Measurements from ENCODE around the gene KCTD1. TPM values are rescaled to one million over a fixed set of nuclear protein-coding genes. Genes with fewer than 3 reads are reported as not detected.

The KCTD1 gene
- polyA plus RNA-seq, 1 of the 3 experiments (the other 2 are of a cell fraction) = 12.8 TPM

DNA sequence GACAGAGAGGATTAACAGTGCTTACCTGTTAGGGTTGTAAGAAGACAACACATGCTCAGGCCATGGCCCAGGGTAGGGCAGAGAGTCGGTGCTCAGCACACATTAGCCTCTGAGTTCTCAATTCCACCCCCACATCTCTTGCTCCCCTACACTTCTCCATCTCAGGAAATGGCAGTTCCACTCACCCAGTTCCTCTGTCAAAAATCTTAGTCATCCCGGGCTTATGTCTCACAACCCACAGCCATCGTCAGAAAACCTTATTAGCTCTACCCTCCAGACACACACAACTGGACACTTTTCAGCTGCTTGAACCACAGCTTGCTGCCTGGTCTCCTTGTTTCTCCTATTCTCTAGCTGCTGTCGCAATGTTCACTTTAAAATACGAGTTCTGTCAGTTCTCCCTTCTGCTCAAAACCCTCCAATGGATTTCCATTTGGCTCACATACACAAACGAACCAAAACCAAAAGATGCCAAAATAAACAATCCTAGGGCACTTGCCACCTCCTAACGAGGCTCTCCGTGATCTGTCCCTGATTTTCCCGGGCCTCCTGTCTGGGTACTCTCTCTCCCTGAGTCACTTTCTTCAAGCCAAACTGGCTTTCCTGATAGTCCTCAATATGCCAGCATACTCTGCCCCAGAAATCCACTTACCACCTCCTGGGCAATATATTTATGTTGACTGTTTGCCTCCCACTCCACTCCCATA, 89.7 kb downstream of the KCTD1 start:
- H3K4me2 ChIP-seq = peak overlapping the region; percentile 27; the same call in 1 of the 2 replicates
- H3F3A ChIP-seq (replicated peaks; ENCODE audit: insufficient read depth) = no peaks in the 10 kb centered on the region
- ChIA-PET CTCF (interaction anchor here (3.1 kb wide), 1 partner anchor 10 kb away, joined by 12 read pairs; no protein-coding TSS in a partner anchor), POLR2A (no interaction called here)
- no peaks in the 10 kb centered on the region for H3K9me3 ChIP-seq
- no peaks in the 10 kb centered on the region for H3K27me3 ChIP-seq (ENCODE audit: insufficient read depth)
- H2AFZ ChIP-seq (ENCODE audit: low read depth) = no peak overlapping the region
- no peak for DNase-seq
- peak overlapping the region in 1 of 2 experiments; percentile 30; a peak in 1 of 4 replicates for H3K27ac ChIP-seq (ENCODE audit: low read depth in 2 of 2, low read length in 1 of 2)
- H3K4me1 ChIP-seq (ENCODE audit: control insufficient read depth in 1 of 2, insufficient read depth in 2 of 2, low read depth in 1 of 2, low read length in 1 of 2) = peaks cover 7 to 30% of the 10 kb centered on the region in 2 experiments; a peak in 2 of 4 replicates
- H3K9me2 ChIP-seq = no peaks in the 10 kb centered on the region
- H3K9ac ChIP-seq = no peak overlapping the region
- no peaks in the 10 kb centered on the region for H4K20me1 ChIP-seq (ENCODE audit: insufficient read depth)
- H3K79me2 ChIP-seq (ENCODE audit: insufficient read depth) = no peaks in the 10 kb centered on the region
- TF ChIP-seq, protein P1, sequence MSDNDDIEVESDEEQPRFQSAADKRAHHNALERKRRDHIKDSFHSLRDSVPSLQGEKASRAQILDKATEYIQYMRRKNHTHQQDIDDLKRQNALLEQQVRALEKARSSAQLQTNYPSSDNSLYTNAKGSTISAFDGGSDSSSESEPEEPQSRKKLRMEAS (IDR thresholded peaks at IDR 0.05; ENCODE audit: low read depth) = no peak
- TF ChIP-seq TCF12 (IDR thresholded peaks at IDR 0.05) (no peak), NRF1 (IDR thresholded peaks at IDR 0.05; ENCODE audit: low read depth, low read length) (no peak), NFIC (IDR thresholded peaks at IDR 0.05; ENCODE audit: borderline replicate concordance) (no peak), ELF1 (IDR thresholded peaks at IDR 0.05) (no peak)
- TF ChIP-seq, protein P2, sequence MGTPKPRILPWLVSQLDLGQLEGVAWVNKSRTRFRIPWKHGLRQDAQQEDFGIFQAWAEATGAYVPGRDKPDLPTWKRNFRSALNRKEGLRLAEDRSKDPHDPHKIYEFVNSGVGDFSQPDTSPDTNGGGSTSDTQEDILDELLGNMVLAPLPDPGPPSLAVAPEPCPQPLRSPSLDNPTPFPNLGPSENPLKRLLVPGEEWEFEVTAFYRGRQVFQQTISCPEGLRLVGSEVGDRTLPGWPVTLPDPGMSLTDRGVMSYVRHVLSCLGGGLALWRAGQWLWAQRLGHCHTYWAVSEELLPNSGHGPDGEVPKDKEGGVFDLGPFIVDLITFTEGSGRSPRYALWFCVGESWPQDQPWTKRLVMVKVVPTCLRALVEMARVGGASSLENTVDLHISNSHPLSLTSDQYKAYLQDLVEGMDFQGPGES (IDR thresholded peaks at IDR 0.05; ENCODE audit: low read depth, low read length) = no peak
- 72% methylated on average over 9 of the region's 9 CpGs for WGBS (ENCODE audit: low lambda C conversion rate)
- H3K4me3 ChIP-seq (ENCODE audit: low read depth in 2 of 2, low read length in 1 of 2) = no peak overlapping the region
- H3K36me3 ChIP-seq (replicated peaks in 1 of 2; ENCODE audit: control insufficient read depth in 1 of 2, insufficient read depth in 2 of 2, low read length in 1 of 2) = peaks cover 9 to 18% of the 10 kb centered on the region in 2 experiments

DNA sequence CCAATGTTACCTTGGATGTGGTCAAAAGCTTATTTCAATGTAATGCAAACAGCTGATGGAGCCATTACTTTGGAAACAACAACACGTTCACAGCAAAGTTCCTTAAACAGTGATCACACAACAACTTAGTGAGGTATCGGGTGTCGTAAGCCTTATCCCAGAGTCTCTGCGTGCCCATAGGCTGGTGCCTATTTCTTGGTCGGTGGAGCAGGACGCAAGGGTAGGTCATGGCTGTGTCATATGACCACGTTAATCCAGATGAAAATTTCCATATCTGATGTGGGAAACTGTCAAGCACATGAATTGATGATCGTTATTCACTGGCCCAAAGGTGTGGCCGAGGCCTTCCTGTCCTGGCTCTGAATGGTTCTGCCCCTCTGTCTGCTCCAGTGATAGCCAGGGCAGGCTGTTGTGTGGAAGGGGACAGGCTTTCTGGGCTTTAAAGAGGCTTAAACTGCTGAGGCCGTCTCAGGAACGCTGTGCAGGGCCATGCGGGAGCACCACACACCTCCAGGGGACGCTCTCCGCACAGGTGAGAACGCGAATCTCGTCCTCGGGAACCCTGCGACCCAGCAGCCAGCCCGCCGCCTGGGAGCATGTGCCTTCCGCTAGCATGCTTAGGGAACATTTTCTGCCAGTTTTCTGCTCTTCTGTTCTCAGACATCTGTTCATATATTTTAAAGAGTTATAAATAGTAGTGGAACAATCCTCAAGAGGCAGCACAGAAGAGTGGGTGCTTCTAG, 90.6 kb downstream of the KCTD1 start:
- H4K20me1 ChIP-seq (ENCODE audit: insufficient read depth) = no peaks in the 10 kb centered on the region
- ChIA-PET POLR2A (no interaction called here), CTCF (no interaction called here)
- H3K9me3 ChIP-seq = no peaks in the 10 kb centered on the region
- H3K4me3 ChIP-seq (ENCODE audit: low read depth in 2 of 2, low read length in 1 of 2) = no peak overlapping the region
- no peaks in the 10 kb centered on the region for H3F3A ChIP-seq (replicated peaks; ENCODE audit: insufficient read depth)
- no peak for DNase-seq
- H3K79me2 ChIP-seq (ENCODE audit: insufficient read depth) = no peaks in the 10 kb centered on the region
- no peak overlapping the region for H2AFZ ChIP-seq (ENCODE audit: low read depth)
- H3K27me3 ChIP-seq (ENCODE audit: insufficient read depth) = no peaks in the 10 kb centered on the region
- H3K27ac ChIP-seq (ENCODE audit: low read depth in 2 of 2, low read length in 1 of 2) = no peak overlapping the region; a peak in 1 of 4 replicates
- no peak overlapping the region for H3K9ac ChIP-seq
- H3K4me2 ChIP-seq = 0 out of 2 replicates have a peak overlapping the region, but pooled peaks have one; percentile 27
- peaks cover 7 to 34% of the 10 kb centered on the region in 2 experiments; a peak in 2 of 4 replicates for H3K4me1 ChIP-seq (ENCODE audit: control insufficient read depth in 1 of 2, insufficient read depth in 2 of 2, low read depth in 1 of 2, low read length in 1 of 2)
- 95% methylated on average over 21 of the region's 22 CpGs for WGBS (ENCODE audit: low lambda C conversion rate)
- H3K36me3 ChIP-seq (replicated peaks in 1 of 2; ENCODE audit: control insufficient read depth in 1 of 2, insufficient read depth in 2 of 2, low read length in 1 of 2) = peaks cover 9 to 18% of the 10 kb centered on the region in 2 experiments
- H3K9me2 ChIP-seq = no peaks in the 10 kb centered on the region
- TF ChIP-seq NRF1 (IDR thresholded peaks at IDR 0.05; ENCODE audit: low read depth, low read length) (no peak), GABPA (IDR thresholded peaks at IDR 0.05; ENCODE audit: low read depth) (no peak), ELF1 (IDR thresholded peaks at IDR 0.05) (no peak), FOXJ3 (CRISPR knock-in tag; IDR thresholded peaks at IDR 0.05) (no peak), NFIC (IDR thresholded peaks at IDR 0.05; ENCODE audit: borderline replicate concordance) (no peak), SIN3A (IDR thresholded peaks at IDR 0.05; ENCODE audit: borderline replicate concordance, low read depth, low read length) (no peak)
- TF ChIP-seq, protein P3, sequence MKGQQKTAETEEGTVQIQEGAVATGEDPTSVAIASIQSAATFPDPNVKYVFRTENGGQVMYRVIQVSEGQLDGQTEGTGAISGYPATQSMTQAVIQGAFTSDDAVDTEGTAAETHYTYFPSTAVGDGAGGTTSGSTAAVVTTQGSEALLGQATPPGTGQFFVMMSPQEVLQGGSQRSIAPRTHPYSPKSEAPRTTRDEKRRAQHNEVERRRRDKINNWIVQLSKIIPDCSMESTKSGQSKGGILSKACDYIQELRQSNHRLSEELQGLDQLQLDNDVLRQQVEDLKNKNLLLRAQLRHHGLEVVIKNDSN (IDR thresholded peaks at IDR 0.05; ENCODE audit: borderline replicate concordance, low read depth) = no peak
- TF ChIP-seq, protein P4, sequence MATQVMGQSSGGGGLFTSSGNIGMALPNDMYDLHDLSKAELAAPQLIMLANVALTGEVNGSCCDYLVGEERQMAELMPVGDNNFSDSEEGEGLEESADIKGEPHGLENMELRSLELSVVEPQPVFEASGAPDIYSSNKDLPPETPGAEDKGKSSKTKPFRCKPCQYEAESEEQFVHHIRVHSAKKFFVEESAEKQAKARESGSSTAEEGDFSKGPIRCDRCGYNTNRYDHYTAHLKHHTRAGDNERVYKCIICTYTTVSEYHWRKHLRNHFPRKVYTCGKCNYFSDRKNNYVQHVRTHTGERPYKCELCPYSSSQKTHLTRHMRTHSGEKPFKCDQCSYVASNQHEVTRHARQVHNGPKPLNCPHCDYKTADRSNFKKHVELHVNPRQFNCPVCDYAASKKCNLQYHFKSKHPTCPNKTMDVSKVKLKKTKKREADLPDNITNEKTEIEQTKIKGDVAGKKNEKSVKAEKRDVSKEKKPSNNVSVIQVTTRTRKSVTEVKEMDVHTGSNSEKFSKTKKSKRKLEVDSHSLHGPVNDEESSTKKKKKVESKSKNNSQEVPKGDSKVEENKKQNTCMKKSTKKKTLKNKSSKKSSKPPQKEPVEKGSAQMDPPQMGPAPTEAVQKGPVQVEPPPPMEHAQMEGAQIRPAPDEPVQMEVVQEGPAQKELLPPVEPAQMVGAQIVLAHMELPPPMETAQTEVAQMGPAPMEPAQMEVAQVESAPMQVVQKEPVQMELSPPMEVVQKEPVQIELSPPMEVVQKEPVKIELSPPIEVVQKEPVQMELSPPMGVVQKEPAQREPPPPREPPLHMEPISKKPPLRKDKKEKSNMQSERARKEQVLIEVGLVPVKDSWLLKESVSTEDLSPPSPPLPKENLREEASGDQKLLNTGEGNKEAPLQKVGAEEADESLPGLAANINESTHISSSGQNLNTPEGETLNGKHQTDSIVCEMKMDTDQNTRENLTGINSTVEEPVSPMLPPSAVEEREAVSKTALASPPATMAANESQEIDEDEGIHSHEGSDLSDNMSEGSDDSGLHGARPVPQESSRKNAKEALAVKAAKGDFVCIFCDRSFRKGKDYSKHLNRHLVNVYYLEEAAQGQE (IDR thresholded peaks at IDR 0.05; ENCODE audit: low read depth, low read length) = no peak
- TF ChIP-seq, protein P1 (IDR thresholded peaks at IDR 0.05; ENCODE audit: low read depth) = no peak
- TF ChIP-seq, protein P5, sequence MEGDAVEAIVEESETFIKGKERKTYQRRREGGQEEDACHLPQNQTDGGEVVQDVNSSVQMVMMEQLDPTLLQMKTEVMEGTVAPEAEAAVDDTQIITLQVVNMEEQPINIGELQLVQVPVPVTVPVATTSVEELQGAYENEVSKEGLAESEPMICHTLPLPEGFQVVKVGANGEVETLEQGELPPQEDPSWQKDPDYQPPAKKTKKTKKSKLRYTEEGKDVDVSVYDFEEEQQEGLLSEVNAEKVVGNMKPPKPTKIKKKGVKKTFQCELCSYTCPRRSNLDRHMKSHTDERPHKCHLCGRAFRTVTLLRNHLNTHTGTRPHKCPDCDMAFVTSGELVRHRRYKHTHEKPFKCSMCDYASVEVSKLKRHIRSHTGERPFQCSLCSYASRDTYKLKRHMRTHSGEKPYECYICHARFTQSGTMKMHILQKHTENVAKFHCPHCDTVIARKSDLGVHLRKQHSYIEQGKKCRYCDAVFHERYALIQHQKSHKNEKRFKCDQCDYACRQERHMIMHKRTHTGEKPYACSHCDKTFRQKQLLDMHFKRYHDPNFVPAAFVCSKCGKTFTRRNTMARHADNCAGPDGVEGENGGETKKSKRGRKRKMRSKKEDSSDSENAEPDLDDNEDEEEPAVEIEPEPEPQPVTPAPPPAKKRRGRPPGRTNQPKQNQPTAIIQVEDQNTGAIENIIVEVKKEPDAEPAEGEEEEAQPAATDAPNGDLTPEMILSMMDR (IDR thresholded peaks at IDR 0.05) = no peak; the same call in 1 of the 2 replicates
- TF ChIP-seq, protein P6, sequence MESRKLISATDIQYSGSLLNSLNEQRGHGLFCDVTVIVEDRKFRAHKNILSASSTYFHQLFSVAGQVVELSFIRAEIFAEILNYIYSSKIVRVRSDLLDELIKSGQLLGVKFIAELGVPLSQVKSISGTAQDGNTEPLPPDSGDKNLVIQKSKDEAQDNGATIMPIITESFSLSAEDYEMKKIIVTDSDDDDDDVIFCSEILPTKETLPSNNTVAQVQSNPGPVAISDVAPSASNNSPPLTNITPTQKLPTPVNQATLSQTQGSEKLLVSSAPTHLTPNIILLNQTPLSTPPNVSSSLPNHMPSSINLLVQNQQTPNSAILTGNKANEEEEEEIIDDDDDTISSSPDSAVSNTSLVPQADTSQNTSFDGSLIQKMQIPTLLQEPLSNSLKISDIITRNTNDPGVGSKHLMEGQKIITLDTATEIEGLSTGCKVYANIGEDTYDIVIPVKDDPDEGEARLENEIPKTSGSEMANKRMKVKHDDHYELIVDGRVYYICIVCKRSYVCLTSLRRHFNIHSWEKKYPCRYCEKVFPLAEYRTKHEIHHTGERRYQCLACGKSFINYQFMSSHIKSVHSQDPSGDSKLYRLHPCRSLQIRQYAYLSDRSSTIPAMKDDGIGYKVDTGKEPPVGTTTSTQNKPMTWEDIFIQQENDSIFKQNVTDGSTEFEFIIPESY (IDR thresholded peaks at IDR 0.05; ENCODE audit: borderline replicate concordance, low read depth) = no peak
